IMR-90 (cell line): ENCODE measurements around the gene HDDC2. TPM values are rescaled to one million over a fixed set of nuclear protein-coding genes. Genes with fewer than 3 reads are reported as not detected.
A peak's percentile ranks its signal among the peaks of the same experiment; 100 is the strongest.

Source experiments
- ATAC-seq: fragments of 200-7000 bp; cut with Tn5 transposase; 2 replicates; pipeline ENCODE4 v1.9.1; 2020; ENCODE audit warnings: low read depth, mild to moderate bottlenecking, moderate library complexity
- BruUV-seq: library from RNA; stranded (reverse); fragments of 400-500 nt; replicated peaks from 2 replicates; lab custom pipeline; 2021; lab: Mats Ljungman, UMichigan
- CTCF ChIA-PET: fragments of 300-600 bp; formaldehyde crosslinking; extraction: SDS; loops from one replicate; lab custom pipeline; 2021; ENCODE audit warnings: antibody characterized with exemption; lab: Yijun Ruan, JAX
- POLR2A ChIA-PET: fragments of 300-600 bp; sonication (Branson Sonifier 250); formaldehyde crosslinking; loops from one replicate; lab custom pipeline; 2022; ENCODE audit warnings: antibody characterized with exemption; ENCODE audit not compliant: unreplicated experiment; lab: Charles Lee
- DNase-seq: peaks from one replicate; pipeline ENCODE4 v3.0.0; 2013
- H2AFZ ChIP-seq: replicated peaks from 2 replicates; pipeline ENCODE3; 2013; ENCODE audit warnings: low read length, mild to moderate bottlenecking; ENCODE audit not compliant: poor library complexity
- H2AK5ac ChIP-seq: 2 replicates; pipeline ENCODE4 v1.6.1; 2013; ENCODE audit warnings: low read depth, low read length, inconsistent platforms
- H2AK9ac ChIP-seq: replicated peaks from 2 replicates; pipeline ENCODE3; 2013; ENCODE audit warnings: mild to moderate bottlenecking, low read depth, low read length, moderate library complexity; ENCODE audit not compliant: poor library complexity
- H2BK120ac ChIP-seq: 2 replicates; pipeline ENCODE4 v1.6.1; 2013; ENCODE audit warnings: low read depth, low read length, inconsistent platforms
- H2BK15ac ChIP-seq: 3 replicates; pipeline ENCODE4 v1.6.1; 2013; ENCODE audit warnings: low read depth, low read length, inconsistent platforms
- H2BK20ac ChIP-seq: 2 replicates; pipeline ENCODE4 v1.6.1; 2013; ENCODE audit warnings: low read depth, mild to moderate bottlenecking, inconsistent platforms, low read length, moderate library complexity
- H2BK5ac ChIP-seq: 2 replicates; pipeline ENCODE4 v1.6.1; 2013; ENCODE audit warnings: mild to moderate bottlenecking, low read depth, low read length, inconsistent platforms; ENCODE audit not compliant: poor library complexity, severe bottlenecking
- H3K14ac ChIP-seq: replicated peaks from 2 replicates; pipeline ENCODE4 v1.6.1; 2013; ENCODE audit warnings: low read depth, low read length, inconsistent platforms
- H3K18ac ChIP-seq: 2 replicates; pipeline ENCODE4 v1.6.1; 2013; ENCODE audit warnings: low read depth, low read length, control low read depth
- H3K23ac ChIP-seq: 2 replicates; pipeline ENCODE4 v1.6.1; 2013; ENCODE audit warnings: low read depth, low read length, inconsistent platforms
- H3K27ac ChIP-seq: 2 replicates; pipeline ENCODE4 v1.5.1; 2013; ENCODE audit warnings: mild to moderate bottlenecking, control low read depth, low read length; ENCODE audit not compliant: insufficient read depth
- H3K27me3 ChIP-seq: 2 replicates; pipeline ENCODE4 v1.6.1; 2013; ENCODE audit warnings: low read length; ENCODE audit not compliant: control insufficient read depth, insufficient read depth
- H3K36me3 ChIP-seq: 2 replicates; pipeline ENCODE4 v1.6.1; 2013; ENCODE audit warnings: low read length, mixed read lengths; ENCODE audit not compliant: control insufficient read depth, insufficient read depth
- H3K4ac ChIP-seq: 2 replicates; pipeline ENCODE4 v1.6.1; 2013; ENCODE audit warnings: low read depth, low read length, inconsistent platforms
- H3K4me1 ChIP-seq: 2 replicates; pipeline ENCODE4 v1.6.1; 2013; ENCODE audit warnings: low read length, mixed read lengths; ENCODE audit not compliant: control insufficient read depth, insufficient read depth
- H3K4me2 ChIP-seq: 2 replicates; pipeline ENCODE4 v1.6.1; 2013; ENCODE audit warnings: low read depth, mild to moderate bottlenecking, control low read depth, low read length, moderate library complexity
- H3K4me3 ChIP-seq: 2 replicates; pipeline ENCODE4 v1.5.1; 2013; ENCODE audit warnings: low read depth, mild to moderate bottlenecking, control low read depth, low read length, moderate library complexity; ENCODE audit not compliant: insufficient read depth
- H3K56ac ChIP-seq: 2 replicates; pipeline ENCODE4 v1.6.1; 2013; ENCODE audit warnings: low read length, inconsistent platforms; ENCODE audit not compliant: insufficient read depth; ENCODE audit errors: extremely low read depth
- H3K79me1 ChIP-seq, 2 experiments: 2 replicates each; pipeline ENCODE4 v1.6.1; 2013; ENCODE audit warnings: low read length in 2 of 2, inconsistent platforms in 1 of 2, low read depth in 1 of 2
- H3K9ac ChIP-seq: 2 replicates; pipeline ENCODE4 v1.6.1; 2013; ENCODE audit warnings: low read depth, low read length, control low read depth
- H3K9me1 ChIP-seq: 2 replicates; pipeline ENCODE4 v1.6.1; 2013; ENCODE audit warnings: low read length, inconsistent platforms; ENCODE audit not compliant: insufficient read depth
- H3K9me3 ChIP-seq: 2 replicates; pipeline ENCODE4 v1.6.1; 2013; ENCODE audit warnings: low read length; ENCODE audit not compliant: control insufficient read depth, insufficient read depth
- H4K20me1 ChIP-seq: 2 replicates; pipeline ENCODE4 v1.6.1; 2013; ENCODE audit warnings: low read length, inconsistent platforms; ENCODE audit not compliant: insufficient read depth
- H4K5ac ChIP-seq: 2 replicates; pipeline ENCODE4 v1.6.1; 2013; ENCODE audit warnings: mild to moderate bottlenecking, low read depth, low read length, control low read depth
- H4K8ac ChIP-seq, 2 experiments: 2 replicates each; pipeline ENCODE4 v1.6.1; 2013; ENCODE audit warnings: low read depth in 2 of 2, low read length in 2 of 2, control low read depth in 1 of 2, inconsistent platforms in 1 of 2
- H4K91ac ChIP-seq: 2 replicates; pipeline ENCODE4 v1.6.1; 2013; ENCODE audit warnings: low read depth, low read length, inconsistent platforms; ENCODE audit not compliant: insufficient read depth
- BHLHE40 ChIP-seq: fragments of 150-350 bp; IDR thresholded peaks from 2 replicates; pipeline ENCODE4 v1.6.1; 2016; ENCODE audit warnings: mild to moderate bottlenecking, low read depth, low read length
- CEBPB ChIP-seq: IDR thresholded peaks from 2 replicates; pipeline ENCODE4 v1.6.1; 2012; ENCODE audit warnings: low read depth, low read length, improper control_type of control experiment
- CHD1 ChIP-seq: IDR thresholded peaks from 2 replicates; pipeline ENCODE4 v1.6.1; 2012; ENCODE audit warnings: low read depth, low read length, improper control_type of control experiment
- CTCF ChIP-seq: conservative IDR thresholded peaks from 2 replicates; pipeline ENCODE4 v1.5.1; 2012; ENCODE audit warnings: mild to moderate bottlenecking, low read depth, low read length, improper control_type of control experiment
- ELK1 ChIP-seq: fragments of 150-350 bp; IDR thresholded peaks from 2 replicates; pipeline ENCODE4 v1.6.1; 2016; ENCODE audit warnings: low read depth, mild to moderate bottlenecking, low read length, moderate library complexity, borderline replicate concordance
- FOS ChIP-seq: fragments of 150-350 bp; IDR thresholded peaks from 2 replicates; pipeline ENCODE4 v1.6.1; 2016; ENCODE audit warnings: low read depth, low read length
- MAFK ChIP-seq: IDR thresholded peaks from 2 replicates; pipeline ENCODE4 v1.6.1; 2012; ENCODE audit warnings: low read depth, low read length, improper control_type of control experiment
- MAZ ChIP-seq: IDR thresholded peaks from 2 replicates; pipeline ENCODE4 v1.6.1; 2012; ENCODE audit warnings: low read depth, mild to moderate bottlenecking, low read length, improper control_type of control experiment, moderate library complexity, borderline replicate concordance
- MXI1 ChIP-seq: IDR thresholded peaks from 2 replicates; pipeline ENCODE4 v1.6.1; 2012; ENCODE audit warnings: low read depth, mild to moderate bottlenecking, low read length, moderate library complexity, borderline replicate concordance
- NFE2L2 ChIP-seq: fragments of 150-350 bp; IDR thresholded peaks from 2 replicates; pipeline ENCODE4 v1.6.1; 2016; ENCODE audit warnings: low read depth, mild to moderate bottlenecking, low read length
- POLR2A ChIP-seq: IDR thresholded peaks from 2 replicates; pipeline ENCODE4 v1.6.1; 2012; ENCODE audit warnings: mild to moderate bottlenecking, low read depth, low read length
- RAD21 ChIP-seq: IDR thresholded peaks from 2 replicates; pipeline ENCODE4 v1.6.1; 2012; ENCODE audit warnings: low read length, improper control_type of control experiment
- RCOR1 ChIP-seq: IDR thresholded peaks from 2 replicates; pipeline ENCODE4 v1.6.1; 2012; ENCODE audit warnings: mild to moderate bottlenecking, low read length, improper control_type of control experiment; ENCODE audit not compliant: insufficient replicate concordance
- RFX5 ChIP-seq: IDR thresholded peaks from 2 replicates; pipeline ENCODE4 v1.8.0; 2012; ENCODE audit warnings: low read depth, mild to moderate bottlenecking, low read length, moderate library complexity
- SMC3 ChIP-seq: fragments of 150-350 bp; IDR thresholded peaks from 2 replicates; pipeline ENCODE4 v1.6.1; 2016; ENCODE audit warnings: low read depth, mild to moderate bottlenecking, antibody characterized with exemption, low read length, moderate library complexity
- USF2 ChIP-seq: fragments of 150-350 bp; IDR thresholded peaks from 2 replicates; pipeline ENCODE4 v1.6.1; 2017; ENCODE audit warnings: mild to moderate bottlenecking, antibody characterized with exemption, low read length, low read depth
- WGBS, 2 experiments: methylation state at CpG; one replicate each; pipeline versions ENCODE4 v1.1.5 to v1.1.7; 2013; ENCODE audit warnings: missing lambda C conversion rate in 2 of 2; ENCODE audit not compliant: insufficient read length in 1 of 2; ENCODE audit errors: extremely low coverage in 2 of 2; 5-methylcytosine and 5-hydroxymethylcytosine counted together
- dilution Hi-C: fragments of 300-500 bp; cut with HindIII; formaldehyde crosslinking; loops from one replicate; pipeline ENCODE4 v1.14.3; 2018; ENCODE audit warnings: low sequenced_read_pairs; ENCODE audit not compliant: unreplicated experiment
- in situ Hi-C: fragments of 300-500 bp; cut with MboI; formaldehyde crosslinking; loops from 3 replicates; pipeline ENCODE4 v1.14.3; 2019; ENCODE audit warnings: low sequenced_read_pairs, inconsistent platforms, mixed read lengths
- intact Hi-C: fragments of 100-400 bp; cut with micrococcal nuclease; formaldehyde crosslinking; loops from 2 replicates; pipeline ENCODE4 v1.10.0; 2022
- polyA plus RNA-seq, 3 experiments: library from polyadenylated mRNA; depleted of rRNA; stranded (reverse); fragments of >200 nt; gene quantifications; 2 replicates each; pipeline ENCODE4 v1.2.3, GENCODE V29; 2012; ENCODE audit warnings: low replicate concordance in 1 of 3
- total RNA-seq: library from RNA; depleted of rRNA; stranded (reverse); fragments of >200 nt; gene quantifications from 2 replicates; pipeline ENCODE4 v1.2.3, GENCODE V29; 2012

HDDC2 gene
- total and polyA plus RNA-seq, 2 of the 4 experiments (the other 2 are of a cell fraction) = 40.9 to 68.6 TPM

- no peaks in the 10 kb centered on the region for H4K20me1 ChIP-seq
- H2BK15ac ChIP-seq = no peak overlapping the region
- no peak overlapping the region for H2BK5ac ChIP-seq
- POLR2A ChIA-PET = no interaction called here
- intact Hi-C loops (no loop called here), in situ Hi-C loops (loop anchor here (10.0 kb wide), 1 partner anchor 399 kb away; no protein-coding TSS in a partner anchor), dilution Hi-C loops (no loop called here)
- no peak overlapping the region for H3K27ac ChIP-seq
- H3K4me3 ChIP-seq = no peak overlapping the region
- H3K9me1 ChIP-seq = no peaks in the 10 kb centered on the region
- H3K36me3 ChIP-seq = peaks cover 26% of the 10 kb centered on the region
- H3K4me2 ChIP-seq = no peak overlapping the region
- no peak overlapping the region for H2BK20ac ChIP-seq
- TF ChIP-seq CTCF = no peak
- TF ChIP-seq RAD21 = no peak
- no peak for TF ChIP-seq POLR2A
- no peak for TF ChIP-seq SMC3
- TF ChIP-seq RFX5 = no peak
- TF ChIP-seq USF2 = no peak
- TF ChIP-seq BHLHE40 = no peak
- TF ChIP-seq MAFK = no peak
- TF ChIP-seq CEBPB = no peak
- no peak for TF ChIP-seq MAZ
- TF ChIP-seq ELK1 = no peak
- no peak for TF ChIP-seq CHD1
- TF ChIP-seq RCOR1 = no peak
- TF ChIP-seq FOS = no peak
- TF ChIP-seq MXI1 = no peak
- no peak for TF ChIP-seq NFE2L2
- no peak overlapping the region for H3K56ac ChIP-seq
- H3K23ac ChIP-seq = no peak overlapping the region
- H2AK9ac ChIP-seq = no peak overlapping the region
- 100% methylated on average over 3 of the region's 7 CpGs; no CpG with 5 or more reads in 1 of the 2 experiments for WGBS, 2 experiments
- no peak overlapping the region for H3K9ac ChIP-seq
- peaks cover 3% of the 10 kb centered on the region in 2 experiments; a peak in 3 of 4 replicates for H3K79me1 ChIP-seq
- no peak overlapping the region for H2BK120ac ChIP-seq
- H3K14ac ChIP-seq = no peak overlapping the region
- H2AK5ac ChIP-seq = no peak overlapping the region
- CTCF ChIA-PET = no interaction called here
- no peaks in the 10 kb centered on the region for H3K9me3 ChIP-seq
- no peak overlapping the region for H4K8ac ChIP-seq
- no peaks in the 10 kb centered on the region for H3K4me1 ChIP-seq
- H4K5ac ChIP-seq = no peak overlapping the region
- H3K4ac ChIP-seq = no peak overlapping the region
- no peaks in the 10 kb centered on the region for H3K27me3 ChIP-seq
- peak; percentile 24 for DNase-seq
- ATAC-seq = no peak
- H4K91ac ChIP-seq = no peak overlapping the region
- H3K18ac ChIP-seq = no peak overlapping the region
- BruUV-seq = no TSS peak
- no peak overlapping the region for H2AFZ ChIP-seq
Measured at GRCh38 chr6:125273965-125274364, 27.8 kb downstream of the HDDC2 start.
